ENCODE measurements around the gene ACTG1.

GRCh38 chr17:81534157-81535006, 21.8 kb upstream of the ACTG1 start:
- TF ChIP-seq, protein P1, sequence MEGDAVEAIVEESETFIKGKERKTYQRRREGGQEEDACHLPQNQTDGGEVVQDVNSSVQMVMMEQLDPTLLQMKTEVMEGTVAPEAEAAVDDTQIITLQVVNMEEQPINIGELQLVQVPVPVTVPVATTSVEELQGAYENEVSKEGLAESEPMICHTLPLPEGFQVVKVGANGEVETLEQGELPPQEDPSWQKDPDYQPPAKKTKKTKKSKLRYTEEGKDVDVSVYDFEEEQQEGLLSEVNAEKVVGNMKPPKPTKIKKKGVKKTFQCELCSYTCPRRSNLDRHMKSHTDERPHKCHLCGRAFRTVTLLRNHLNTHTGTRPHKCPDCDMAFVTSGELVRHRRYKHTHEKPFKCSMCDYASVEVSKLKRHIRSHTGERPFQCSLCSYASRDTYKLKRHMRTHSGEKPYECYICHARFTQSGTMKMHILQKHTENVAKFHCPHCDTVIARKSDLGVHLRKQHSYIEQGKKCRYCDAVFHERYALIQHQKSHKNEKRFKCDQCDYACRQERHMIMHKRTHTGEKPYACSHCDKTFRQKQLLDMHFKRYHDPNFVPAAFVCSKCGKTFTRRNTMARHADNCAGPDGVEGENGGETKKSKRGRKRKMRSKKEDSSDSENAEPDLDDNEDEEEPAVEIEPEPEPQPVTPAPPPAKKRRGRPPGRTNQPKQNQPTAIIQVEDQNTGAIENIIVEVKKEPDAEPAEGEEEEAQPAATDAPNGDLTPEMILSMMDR (IDR thresholded peaks at IDR 0.05): no peak
- TF ChIP-seq EZH2 (IDR thresholded peaks at IDR 0.05): no peak
